Loucy (cell line): ENCODE results near the gene NRXN3.

Source experiments
- H2AFZ ChIP-seq: fragments of 200-600 bp; sonication (generic); 2 replicates; pipeline ENCODE4 v1.6.0; 2016; ENCODE audit warnings: antibody characterized with exemption, mild to moderate bottlenecking, low read length, moderate library complexity
- H3F3A ChIP-seq: fragments of 200-600 bp; 2 replicates; pipeline ENCODE4 v1.6.0; 2016; ENCODE audit warnings: antibody characterized with exemption, low read depth, mild to moderate bottlenecking
- H3K27me3 ChIP-seq: fragments of 200-600 bp; sonication (generic); 2 replicates; pipeline ENCODE4 v1.6.1; 2014; ENCODE audit warnings: low read length, mild to moderate bottlenecking; ENCODE audit not compliant: insufficient read depth, poor library complexity, severe bottlenecking
- H3K36me3 ChIP-seq: fragments of 200-600 bp; sonication (generic); 2 replicates; pipeline ENCODE4 v1.6.1; 2016; ENCODE audit warnings: low read length; ENCODE audit not compliant: insufficient read depth
- H3K4me1 ChIP-seq: fragments of 200-600 bp; sonication (generic); 2 replicates; pipeline ENCODE4 v1.5.1; 2014; ENCODE audit warnings: low read length, mild to moderate bottlenecking; ENCODE audit not compliant: insufficient read depth, poor library complexity, severe bottlenecking
- H3K4me2 ChIP-seq: fragments of 200-600 bp; sonication (generic); 2 replicates; pipeline ENCODE4 v1.6.0; 2014; ENCODE audit warnings: antibody characterized with exemption, low read length, low read depth, mild to moderate bottlenecking; ENCODE audit not compliant: poor library complexity, severe bottlenecking
- H3K4me3 ChIP-seq: fragments of 200-600 bp; sonication (generic); 2 replicates; pipeline ENCODE4 v1.5.1; 2014; ENCODE audit warnings: low read length, mild to moderate bottlenecking, mixed read lengths; ENCODE audit not compliant: poor library complexity, severe bottlenecking
- H3K79me2 ChIP-seq: fragments of 200-600 bp; sonication (generic); 2 replicates; pipeline ENCODE4 v1.6.1; 2014; ENCODE audit warnings: low read length; ENCODE audit not compliant: insufficient read depth
- H3K9ac ChIP-seq: fragments of 200-600 bp; sonication (generic); 2 replicates; pipeline ENCODE4 v1.6.0; 2014; ENCODE audit warnings: mild to moderate bottlenecking, low read depth, low read length, moderate library complexity; ENCODE audit not compliant: poor library complexity, severe bottlenecking
- H3K9me2 ChIP-seq: fragments of 200-600 bp; sonication (generic); replicated peaks from 2 replicates; pipeline ENCODE4 v1.6.1; 2016; ENCODE audit warnings: low read depth, low read length, mixed read lengths
- H3K9me3 ChIP-seq: fragments of 200-600 bp; sonication (generic); 2 replicates; pipeline ENCODE4 v1.6.1; 2014; ENCODE audit warnings: mild to moderate bottlenecking, antibody characterized with exemption, low read length, low read depth; ENCODE audit not compliant: insufficient read depth
- H4K20me1 ChIP-seq: fragments of 200-600 bp; sonication (generic); 2 replicates; pipeline ENCODE4 v1.6.0; 2014; ENCODE audit warnings: antibody characterized with exemption, low read length, mild to moderate bottlenecking; ENCODE audit not compliant: insufficient read depth, poor library complexity, severe bottlenecking
- CTCF ChIP-seq: fragments of 200-600 bp; sonication (generic); conservative IDR thresholded peaks from 2 replicates; pipeline ENCODE4 v1.5.1; 2014; ENCODE audit warnings: mild to moderate bottlenecking, antibody characterized with exemption, low read length
- EZH2phosphoT487 ChIP-seq: fragments of 200-600 bp; IDR thresholded peaks from 2 replicates; pipeline ENCODE4 v1.6.1; 2018; ENCODE audit warnings: antibody characterized with exemption, mild to moderate bottlenecking, moderate library complexity, borderline replicate concordance

NRXN3 gene

GRCh38 chr14:78983126-78983525 lies 813.0 kb downstream of the NRXN3 start:
- Histone ChIP-seq H3K9ac (no peak overlapping the region), H3K4me1 (no peaks in the 10 kb centered on the region), H3K27me3 (no peaks in the 10 kb centered on the region), H3K4me3 (no peak overlapping the region), H2AFZ (no peak overlapping the region), H3K4me2 (no peak overlapping the region), H4K20me1 (no peaks in the 10 kb centered on the region), H3K9me3 (no peaks in the 10 kb centered on the region), H3F3A (no peaks in the 10 kb centered on the region), H3K79me2 (no peaks in the 10 kb centered on the region), H3K9me2 (no peaks in the 10 kb centered on the region), H3K36me3 (no peaks in the 10 kb centered on the region)
- TF ChIP-seq EZH2phosphoT487 = no peak
- no peak for TF ChIP-seq CTCF

GRCh38 chr14:78985668-78986381 lies 815.7 kb downstream of the NRXN3 start:
- Histone ChIP-seq H3K4me2 (no peak overlapping the region), H3K4me1 (no peaks in the 10 kb centered on the region), H3K27me3 (no peaks in the 10 kb centered on the region), H3K9ac (no peak overlapping the region), H3K4me3 (no peak overlapping the region), H4K20me1 (no peaks in the 10 kb centered on the region), H3K79me2 (no peaks in the 10 kb centered on the region), H3K9me3 (no peaks in the 10 kb centered on the region), H3K36me3 (no peaks in the 10 kb centered on the region), H3K9me2 (no peaks in the 10 kb centered on the region), H3F3A (no peaks in the 10 kb centered on the region), H2AFZ (no peak overlapping the region)
- no peak for TF ChIP-seq CTCF
- TF ChIP-seq EZH2phosphoT487 = no peak

GRCh38 chr14:78986989-78987388 lies 816.8 kb downstream of the NRXN3 start:
- Histone ChIP-seq H3K4me2 (no peak overlapping the region), H3K4me3 (no peak overlapping the region), H3K9me2 (no peaks in the 10 kb centered on the region), H3K36me3 (no peaks in the 10 kb centered on the region), H3K9me3 (no peaks in the 10 kb centered on the region), H3K79me2 (no peaks in the 10 kb centered on the region), H3K9ac (no peak overlapping the region), H3F3A (no peaks in the 10 kb centered on the region), H3K4me1 (no peaks in the 10 kb centered on the region), H3K27me3 (no peaks in the 10 kb centered on the region), H4K20me1 (no peaks in the 10 kb centered on the region), H2AFZ (no peak overlapping the region)
- TF ChIP-seq EZH2phosphoT487 (no peak), CTCF (no peak)
